Mesodermal cell (in vitro differentiated cells): ENCODE measurements around the gene GRAMD1C.
"Not testable (repeated sequence)": the region's sequence is repeated elsewhere in the genome, so short reads cannot be mapped to it uniquely, and the experiment has no call there.

Experiments
- H3K27ac ChIP-seq: 2 replicates; pipeline ENCODE4 v1.7.0; 2013; ENCODE audit warnings: mild to moderate bottlenecking, low read depth, low read length, moderate library complexity; ENCODE audit not compliant: severe bottlenecking
- H3K36me3 ChIP-seq: 2 replicates; pipeline ENCODE4 v1.7.1; 2013; ENCODE audit warnings: mild to moderate bottlenecking, low read length, moderate library complexity; ENCODE audit not compliant: control insufficient read depth, insufficient read depth
- H3K4me1 ChIP-seq: one replicate; pipeline ENCODE4 v1.7.1; 2013; ENCODE audit warnings: mild to moderate bottlenecking, low read length; ENCODE audit not compliant: insufficient read depth, control insufficient read depth, poor library complexity, severe bottlenecking
- H3K4me3 ChIP-seq: 2 replicates; pipeline ENCODE4 v1.7.0; 2013; ENCODE audit warnings: low read length, control low read depth, mild to moderate bottlenecking; ENCODE audit not compliant: insufficient read depth, poor library complexity, severe bottlenecking; ENCODE audit errors: extremely low read depth
- H3K9me3 ChIP-seq: 2 replicates; pipeline ENCODE4 v1.7.1; 2013; ENCODE audit warnings: mild to moderate bottlenecking, low read length, moderate library complexity; ENCODE audit not compliant: control insufficient read depth
- WGBS, 2 experiments: methylation state at CpG; one replicate each; pipeline ENCODE4 v1.1.5; 2013; ENCODE audit warnings: missing lambda C conversion rate in 2 of 2; ENCODE audit not compliant: insufficient coverage in 2 of 2; 5-methylcytosine and 5-hydroxymethylcytosine counted together

GRAMD1C gene

GRCh38 chr3:113829576-113830354 lies 8.8 kb upstream of the GRAMD1C start:
- WGBS, 2 experiments: 73 to 94% methylated on average over 7 to 9 of the region's 10 CpGs
- Histone ChIP-seq H3K27ac (no peak overlapping the region), H3K36me3 (no peaks in the 10 kb centered on the region), H3K4me1 (peaks cover 19% of the 10 kb centered on the region), H3K4me3 (no peak overlapping the region), H3K9me3 (no peaks in the 10 kb centered on the region)

DNA sequence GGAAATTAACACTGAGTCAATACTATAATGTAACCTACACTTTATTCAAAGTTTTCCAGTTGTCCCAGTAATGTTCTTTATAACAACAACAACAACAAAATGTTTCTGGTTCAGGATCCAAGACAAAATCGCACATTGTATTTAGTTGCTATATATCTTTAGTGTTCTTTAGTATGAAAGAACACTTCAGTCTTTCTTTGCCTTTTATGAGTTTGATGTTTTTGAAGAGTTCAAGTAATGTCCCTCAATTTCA lies 7.6 kb upstream of the GRAMD1C start:
- peaks cover 13% of the 10 kb centered on the region for H3K4me1 ChIP-seq
- WGBS, 2 experiments: no CpG with 5 or more reads among the region's 1 CpG

DNA sequence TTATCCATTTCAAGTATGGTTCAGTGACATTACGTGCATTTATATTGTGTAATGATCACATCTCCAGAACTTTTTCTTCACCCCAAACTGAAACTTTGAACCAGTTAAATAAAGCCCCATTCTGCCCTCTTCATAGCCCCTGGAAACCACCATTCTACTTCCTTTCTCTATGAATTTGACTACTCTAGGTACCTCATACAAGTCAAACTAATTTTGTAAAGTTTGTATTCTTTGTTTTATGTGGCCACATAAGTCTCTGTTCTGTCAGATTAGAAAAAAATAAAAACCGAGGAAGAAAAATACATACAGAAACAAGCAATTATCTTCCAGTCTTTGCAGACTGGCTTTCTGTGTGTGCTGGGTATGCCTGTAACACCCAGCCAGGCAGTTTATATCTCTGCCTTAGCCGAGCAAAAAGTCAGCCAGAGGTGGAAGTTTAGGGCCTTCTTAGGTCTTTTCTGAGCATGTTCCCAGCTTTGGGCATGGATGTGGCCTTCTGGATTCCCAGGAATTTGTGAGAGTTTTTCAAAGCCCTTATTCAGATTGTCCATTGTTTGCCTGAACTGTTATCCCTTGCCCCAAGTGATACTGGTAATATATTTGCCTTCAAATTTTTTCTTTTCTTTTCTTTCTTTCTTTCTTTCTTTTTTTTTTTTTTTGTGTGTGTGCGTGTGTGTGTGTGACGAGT lies 6.0 kb upstream of the GRAMD1C start:
- Histone ChIP-seq H3K4me1 (peaks cover 13% of the 10 kb centered on the region), H3K27ac (no peak overlapping the region), H3K4me3 (no peak overlapping the region), H3K9me3 (no peaks in the 10 kb centered on the region), H3K36me3 (no peaks in the 10 kb centered on the region)
- 80% methylated on average over 1 of the region's 5 CpGs; no CpG with 5 or more reads in 1 of the 2 experiments for WGBS, 2 experiments

More for the DNA sequence above, 7.6 kb upstream of the GRAMD1C start:
- H3K4me3 ChIP-seq: no peak overlapping the region
- no peak overlapping the region for H3K27ac ChIP-seq
- H3K9me3 ChIP-seq: no peaks in the 10 kb centered on the region
- no peaks in the 10 kb centered on the region for H3K36me3 ChIP-seq

DNA sequence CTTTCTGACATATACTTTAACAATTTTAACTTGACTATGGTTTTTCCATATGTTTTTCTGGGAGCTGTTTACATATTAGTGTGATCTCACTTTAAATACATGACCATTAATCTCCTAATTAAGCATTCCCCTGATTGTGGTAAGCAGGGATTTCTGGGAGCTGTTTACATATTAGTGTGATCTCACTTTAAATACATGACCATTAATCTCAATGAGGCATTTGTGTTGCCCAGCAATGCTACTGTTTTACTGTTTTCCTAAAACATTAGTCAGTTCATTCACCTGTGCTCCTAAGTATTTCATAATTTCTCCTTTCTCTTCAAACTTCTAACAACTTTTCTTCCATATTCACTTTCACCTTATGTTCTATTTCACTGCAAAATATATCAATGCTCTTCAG lies 3.6 kb upstream of the GRAMD1C start:
- Histone ChIP-seq H3K4me1 (peaks cover 9% of the 10 kb centered on the region), H3K36me3 (no peaks in the 10 kb centered on the region), H3K27ac (no peak overlapping the region), H3K4me3 (no peak overlapping the region), H3K9me3 (no peaks in the 10 kb centered on the region)

DNA sequence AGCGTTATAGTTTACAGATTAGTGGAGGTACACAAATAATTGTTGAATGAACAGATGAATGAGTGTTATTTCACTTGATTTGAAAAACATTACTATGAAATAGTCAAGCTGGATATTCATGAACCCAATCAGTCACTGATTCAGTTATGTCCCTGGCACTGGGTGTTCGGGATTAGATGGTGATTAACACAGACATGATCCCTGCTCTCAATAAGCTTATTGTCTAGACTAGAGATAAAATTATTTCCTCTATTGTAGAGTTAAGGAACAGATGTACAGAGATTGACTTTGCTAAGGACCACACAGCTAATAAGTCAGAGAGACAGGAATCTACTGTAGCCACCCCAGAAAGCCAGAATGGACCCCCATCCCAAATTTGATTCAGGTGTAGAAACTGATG lies 963 bp downstream of the GRAMD1C start:
- Histone ChIP-seq H3K36me3 (no peaks in the 10 kb centered on the region), H3K9me3 (no peaks in the 10 kb centered on the region), H3K4me1 (no peaks in the 10 kb centered on the region), H3K27ac (no peak overlapping the region), H3K4me3 (no peak overlapping the region)
- WGBS, 2 experiments: no CpG with 5 or more reads among the region's 2 CpGs

- Histone ChIP-seq H3K9me3 (no peaks in the 10 kb centered on the region), H3K36me3 (no peaks in the 10 kb centered on the region), H3K27ac (no peak overlapping the region), H3K4me3 (no peak overlapping the region), H3K4me1 (no peaks in the 10 kb centered on the region)
- WGBS, 2 experiments: no CpG with 5 or more reads among the region's 4 CpGs
Observed at GRCh38 chr3:113844622-113845222, 6.1 kb downstream of the GRAMD1C start.

DNA sequence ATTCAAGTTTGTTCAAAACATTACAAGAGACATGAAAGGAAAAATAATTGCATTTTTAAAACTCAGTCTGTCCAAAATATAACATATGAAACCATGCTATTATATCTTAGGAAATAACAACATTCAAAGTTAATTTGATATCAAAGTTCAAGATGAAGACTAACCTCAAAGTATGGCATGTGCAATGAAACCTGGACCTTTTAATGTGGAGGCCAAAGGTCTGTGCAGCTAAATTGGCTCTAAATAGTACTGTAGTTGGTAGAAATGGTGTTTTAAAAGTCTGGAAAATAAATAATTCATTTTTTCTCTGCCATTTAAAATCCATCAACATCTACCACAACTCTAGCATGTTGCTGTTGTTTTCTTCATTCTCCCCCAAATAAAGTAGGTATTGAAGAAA lies 8.7 kb downstream of the GRAMD1C start:
- Histone ChIP-seq H3K4me1 (no peaks in the 10 kb centered on the region), H3K9me3 (no peaks in the 10 kb centered on the region), H3K4me3 (no peak overlapping the region), H3K27ac (no peak overlapping the region), H3K36me3 (no peaks in the 10 kb centered on the region)

- Histone ChIP-seq H3K9me3 (no peaks in the 10 kb centered on the region), H3K4me3 (no peak overlapping the region), H3K4me1 (no peaks in the 10 kb centered on the region), H3K27ac (no peak overlapping the region), H3K36me3 (no peaks in the 10 kb centered on the region)
- 100% methylated on average over 1 of the region's 2 CpGs; no CpG with 5 or more reads in 1 of the 2 experiments for WGBS, 2 experiments
Observed at GRCh38 chr3:113847664-113848461, 9.3 kb downstream of the GRAMD1C start.

DNA sequence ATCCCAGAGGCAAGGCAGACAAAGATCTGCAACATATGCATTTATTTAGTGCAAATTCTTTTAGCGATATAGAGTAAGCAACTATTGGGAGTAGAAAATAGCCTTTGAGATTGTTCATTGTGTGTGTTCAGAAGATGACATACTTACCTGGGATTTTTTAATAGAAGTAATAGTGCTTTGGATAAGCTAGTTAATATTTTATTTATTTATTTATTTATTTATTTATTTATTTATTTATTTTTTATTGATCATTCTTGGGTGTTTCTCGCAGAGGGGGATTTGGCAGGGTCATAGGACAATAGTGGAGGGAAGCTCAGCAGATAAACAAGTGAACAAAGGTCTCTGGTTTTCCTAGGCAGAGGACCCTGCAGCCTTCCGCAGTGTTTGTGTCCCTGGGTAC lies 10.5 kb downstream of the GRAMD1C start:
- not testable (repeated sequence) for H3K4me3 ChIP-seq, H3K4me1 ChIP-seq, H3K36me3 ChIP-seq, H3K27ac ChIP-seq, H3K9me3 ChIP-seq
- 90 to 100% methylated on average over 1 of the region's 3 CpGs for WGBS, 2 experiments

GRCh38 chr3:113849841-113850240 lies 11.3 kb downstream of the GRAMD1C start:
- not testable (repeated sequence) for H3K9me3 ChIP-seq, H3K4me1 ChIP-seq, H3K4me3 ChIP-seq, H3K27ac ChIP-seq, H3K36me3 ChIP-seq
- WGBS, 2 experiments: no CpG with 5 or more reads among the region's 22 CpGs
